DMS114 treated with DMSO at 0.1 percent for 48 hours (cell line): ENCODE data around the gene BET1.

ENCODE experiments used
- DNase-seq: peaks from one replicate; lab custom pipeline; 2025; ENCODE audit not compliant: unreplicated experiment; lab: John Stamatoyannopoulos, UW

Gene BET1

DNA sequence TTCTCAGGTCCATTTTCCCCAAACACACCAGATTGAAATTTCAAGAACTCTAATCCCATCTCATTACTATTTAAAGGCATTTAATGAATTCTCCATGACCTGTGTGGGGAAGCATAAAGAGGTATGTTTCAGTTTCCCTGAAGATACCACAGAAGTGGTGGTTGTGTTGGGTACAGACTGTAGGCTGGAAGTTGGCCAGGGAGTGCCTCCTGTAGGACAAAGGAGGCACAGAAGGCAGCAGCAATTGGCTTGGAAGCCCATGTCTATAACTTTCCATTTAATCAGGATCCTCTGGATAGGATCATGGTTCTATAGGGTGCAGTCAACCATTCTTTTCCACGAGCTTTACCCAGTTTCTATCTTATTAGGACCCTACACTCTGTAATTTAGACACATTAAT, 8.6 kb upstream of the BET1 start:
- DNase-seq: no peak

DNA sequence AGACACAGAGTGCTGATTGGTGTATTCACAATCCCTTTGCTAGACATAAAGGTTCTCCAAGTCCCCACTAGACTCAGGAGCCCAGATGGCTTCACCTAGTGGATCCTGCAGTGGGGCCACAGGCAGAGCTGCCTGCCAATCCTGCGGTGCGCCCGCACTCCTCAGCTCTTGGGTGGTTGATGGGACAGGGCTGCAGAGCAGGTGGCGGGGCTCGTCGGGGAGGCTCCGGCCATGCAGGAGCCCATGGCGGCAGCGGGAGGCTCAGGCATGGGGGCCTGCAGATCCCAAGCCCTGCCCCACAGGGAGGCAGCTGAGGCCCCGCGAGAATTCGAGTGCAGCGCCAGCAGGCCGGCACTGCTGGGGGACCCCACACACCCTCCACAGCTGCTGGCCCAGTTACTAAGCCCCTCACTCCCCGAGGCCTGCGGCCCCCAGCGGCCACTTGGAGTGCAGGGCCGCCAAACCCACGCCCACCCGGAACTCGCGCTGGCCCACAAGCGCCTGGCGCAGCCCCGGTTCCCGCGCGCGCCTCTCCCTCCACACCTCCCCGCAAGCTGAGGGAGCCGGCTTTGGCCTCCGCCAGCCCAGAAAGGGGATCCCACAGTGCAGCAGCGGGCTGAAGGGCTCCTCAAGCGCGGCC, 7.7 kb upstream of the BET1 start:
- DNase-seq: no peak

DNA sequence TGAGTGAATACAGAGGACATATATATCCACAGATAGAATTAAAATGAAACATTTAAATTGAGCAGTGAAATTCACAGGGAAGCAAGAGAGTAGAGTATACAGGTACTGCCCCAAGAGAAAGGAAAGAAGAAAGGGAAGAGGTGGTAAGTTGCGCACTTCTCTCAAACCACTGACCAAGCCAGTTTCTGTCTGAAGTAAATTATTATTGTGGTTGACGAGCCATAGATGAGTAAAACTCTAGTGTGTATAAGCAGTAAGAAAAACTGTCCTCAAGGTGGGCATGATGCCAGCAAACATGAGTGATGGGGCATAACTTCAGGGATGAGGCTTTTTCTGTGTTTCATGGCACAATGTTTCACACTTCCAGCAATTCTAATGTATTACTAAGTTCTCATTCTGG, 4.4 kb upstream of the BET1 start:
- no peak for DNase-seq

DNA sequence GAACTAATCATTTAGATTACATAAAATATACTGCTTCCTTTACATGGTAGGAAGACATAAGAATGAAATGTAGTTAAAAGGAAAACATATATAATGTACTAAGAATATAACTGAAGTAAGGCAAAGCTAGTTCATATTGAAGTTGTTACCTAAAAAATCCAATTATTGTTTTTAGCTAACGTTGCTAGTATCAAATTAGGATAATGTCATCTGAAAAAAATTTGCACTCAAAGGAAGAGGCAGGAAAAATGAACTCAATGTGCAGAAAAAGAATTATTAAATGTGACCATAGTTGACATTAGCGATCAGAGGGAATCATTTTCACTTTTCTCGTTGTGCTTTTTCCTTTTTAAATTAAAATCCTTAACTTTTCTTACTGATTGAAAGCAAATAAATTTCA, 1.6 kb upstream of the BET1 start:
- DNase-seq: no peak

DNA sequence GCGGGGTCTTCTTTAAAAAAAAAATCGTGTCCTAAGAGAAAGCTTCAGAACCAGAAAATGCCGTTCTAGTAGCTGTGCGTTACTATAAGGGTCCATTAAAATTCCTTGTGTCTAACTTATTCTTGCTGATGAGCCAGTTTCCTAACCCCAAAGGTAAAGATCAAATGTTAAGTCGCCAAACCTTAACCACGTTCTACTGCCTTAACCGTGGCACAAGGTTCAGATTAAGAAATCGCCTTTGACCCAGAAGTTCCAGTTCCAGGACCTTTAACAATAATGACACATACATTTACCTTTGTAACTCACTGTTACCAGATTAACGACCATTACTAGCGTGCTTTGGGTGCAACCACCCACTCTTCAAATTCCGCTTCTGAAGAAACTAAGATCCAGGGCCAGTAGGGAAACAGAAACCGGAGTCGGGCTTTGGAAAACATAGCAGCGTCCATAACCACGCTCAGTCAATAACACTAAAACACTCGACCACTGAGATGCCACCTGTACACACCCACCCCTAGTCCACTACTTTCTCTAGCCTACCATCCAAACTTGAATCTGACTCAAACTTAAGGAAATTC, 620 bp downstream of the BET1 start:
- no peak for DNase-seq

DNA sequence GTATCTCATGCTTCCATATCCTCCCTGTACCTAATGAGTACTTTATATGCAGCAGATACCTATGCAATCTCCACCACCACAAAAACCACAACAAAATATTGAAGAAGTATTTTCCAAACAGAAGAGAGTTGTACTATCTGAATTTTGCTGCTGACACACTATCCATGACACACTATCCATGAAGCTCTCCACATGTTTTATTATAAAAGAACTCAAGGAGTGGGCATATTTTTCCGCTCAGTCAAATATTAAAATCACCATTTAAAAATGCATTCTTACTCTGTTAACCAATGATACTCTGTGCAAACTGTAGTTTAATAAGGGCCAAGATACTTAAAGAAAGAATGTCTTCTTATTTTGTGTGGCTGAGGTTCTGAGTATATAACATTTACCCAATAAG, 2.8 kb downstream of the BET1 start:
- no peak for DNase-seq

DNA sequence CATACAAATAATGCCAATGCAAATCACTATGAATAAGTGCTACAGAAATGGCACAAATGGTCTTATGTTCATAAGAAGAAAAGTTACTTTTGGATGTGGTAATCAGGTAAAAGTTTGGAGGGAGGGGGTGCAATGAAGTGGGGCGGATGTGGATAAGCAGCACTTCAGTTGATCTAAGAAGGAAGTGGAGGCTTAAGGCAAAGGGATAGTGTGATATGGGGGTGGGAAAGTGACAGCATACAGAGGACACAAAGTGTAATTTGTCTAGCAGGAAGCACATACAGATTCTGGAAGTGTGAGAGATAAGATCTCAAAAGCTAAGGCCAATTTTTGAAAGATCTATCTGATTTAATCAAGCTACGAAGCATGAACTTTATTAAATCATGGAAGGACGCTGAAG, 6.3 kb downstream of the BET1 start:
- no peak for DNase-seq

DNA sequence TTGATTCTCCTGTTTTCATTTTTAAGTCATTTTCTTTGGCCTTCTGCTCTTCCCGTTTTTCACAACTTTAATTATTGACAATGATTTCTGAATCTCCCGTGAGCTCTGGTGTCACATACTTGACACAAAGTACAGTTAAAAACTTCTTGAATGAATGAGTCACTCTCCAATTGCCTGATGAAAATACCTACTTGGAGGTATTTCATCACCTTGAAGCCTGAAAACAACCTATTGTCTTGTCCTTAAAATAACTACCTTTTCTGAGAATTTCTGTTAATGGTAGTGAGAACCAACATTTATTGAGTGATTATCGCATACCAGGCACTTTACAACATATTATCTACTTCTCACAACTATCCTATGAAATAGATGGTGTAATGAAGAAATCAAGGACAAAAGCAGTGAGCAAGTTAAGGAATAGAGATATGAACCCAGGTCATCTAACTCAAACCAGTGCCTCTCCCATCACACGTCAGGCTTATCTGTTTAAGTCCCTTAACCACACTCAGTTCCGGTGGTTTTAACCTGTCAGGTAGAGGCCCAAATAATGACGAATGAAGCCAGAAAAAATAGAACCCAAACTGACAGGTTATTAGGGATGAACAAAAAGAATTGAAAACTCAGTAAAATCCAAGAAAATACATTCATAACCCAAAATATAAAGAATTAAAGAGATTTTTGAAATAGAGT, 11.6 kb downstream of the BET1 start:
- no peak for DNase-seq

DNA sequence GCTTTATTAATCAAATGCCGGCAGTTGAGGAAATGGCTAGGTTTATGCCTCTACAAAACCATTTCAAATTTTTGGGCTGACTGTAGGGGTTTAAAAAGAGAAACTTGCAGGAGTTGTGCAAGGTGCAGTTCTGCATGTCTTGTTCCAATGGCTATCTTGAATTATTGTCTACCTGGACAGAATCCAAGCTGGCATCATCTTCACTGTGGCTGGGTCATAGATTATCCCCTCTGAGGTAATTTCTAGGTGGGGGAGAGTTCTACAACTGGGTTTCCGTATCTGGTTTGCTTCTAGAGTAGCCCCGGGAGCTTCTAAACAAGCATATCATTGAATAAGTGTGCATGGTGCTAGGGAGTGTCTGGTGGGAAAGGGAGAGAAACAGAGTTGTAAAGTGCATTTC, 16.9 kb downstream of the BET1 start:
- DNase-seq: no peak

DNA sequence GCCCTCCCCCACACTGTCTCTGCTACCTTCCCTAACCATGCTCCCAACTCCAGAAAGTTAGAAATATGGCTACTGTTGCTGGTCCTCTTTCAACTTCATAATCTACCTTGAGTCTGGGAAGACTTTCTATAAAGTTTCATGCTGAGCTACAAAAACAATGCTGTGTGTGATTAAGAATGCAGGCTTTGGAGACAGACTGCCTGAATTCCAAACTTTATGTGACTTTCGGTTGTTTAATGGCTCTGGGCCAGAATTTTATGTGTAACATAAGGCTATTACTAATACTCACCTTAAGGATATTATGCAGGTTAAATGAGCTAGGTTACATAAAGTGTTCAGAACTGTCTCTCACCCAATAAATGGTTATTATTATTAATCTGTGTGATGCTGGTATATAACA, 19.1 kb downstream of the BET1 start:
- no peak for DNase-seq

DNA sequence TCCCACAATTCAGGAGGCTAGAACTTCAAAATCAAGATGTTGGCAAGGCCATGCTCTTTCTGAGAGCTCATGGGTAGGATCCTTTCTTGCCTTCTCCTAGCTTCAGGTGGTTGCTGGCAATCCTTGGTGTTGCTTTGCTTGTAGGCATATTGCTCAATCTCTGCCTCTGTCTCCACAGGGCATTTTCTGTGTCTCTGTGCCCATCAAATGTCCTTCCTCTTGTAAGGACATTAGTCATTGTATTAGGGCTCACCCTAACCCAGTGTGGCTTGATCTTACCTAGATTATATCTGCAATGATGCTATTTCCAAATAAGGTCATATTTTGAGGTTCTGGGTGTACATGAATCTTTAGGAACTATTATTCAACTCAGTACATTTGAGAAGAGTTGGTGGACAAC, 20.1 kb downstream of the BET1 start:
- DNase-seq: no peak

DNA sequence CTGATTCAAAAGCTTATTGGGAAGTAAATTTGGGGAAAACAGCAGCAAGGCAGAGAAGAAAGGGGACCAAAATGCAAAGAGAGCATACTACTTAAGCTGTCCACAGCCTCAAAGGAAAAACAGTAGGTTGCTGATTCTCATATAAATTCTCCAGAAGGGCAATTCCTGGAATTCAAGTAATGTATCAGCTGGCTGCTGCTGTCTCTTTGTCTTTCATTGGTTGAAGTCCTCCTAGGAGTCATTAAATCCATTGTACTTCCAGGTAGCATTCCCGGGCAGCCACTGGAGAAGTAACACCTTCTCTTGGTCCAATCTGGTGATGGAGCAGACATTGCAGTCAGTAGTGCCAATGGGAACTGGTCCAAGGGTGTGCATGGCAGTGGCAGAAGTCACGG, 22.7 kb downstream of the BET1 start:
- DNase-seq: no peak

DNA sequence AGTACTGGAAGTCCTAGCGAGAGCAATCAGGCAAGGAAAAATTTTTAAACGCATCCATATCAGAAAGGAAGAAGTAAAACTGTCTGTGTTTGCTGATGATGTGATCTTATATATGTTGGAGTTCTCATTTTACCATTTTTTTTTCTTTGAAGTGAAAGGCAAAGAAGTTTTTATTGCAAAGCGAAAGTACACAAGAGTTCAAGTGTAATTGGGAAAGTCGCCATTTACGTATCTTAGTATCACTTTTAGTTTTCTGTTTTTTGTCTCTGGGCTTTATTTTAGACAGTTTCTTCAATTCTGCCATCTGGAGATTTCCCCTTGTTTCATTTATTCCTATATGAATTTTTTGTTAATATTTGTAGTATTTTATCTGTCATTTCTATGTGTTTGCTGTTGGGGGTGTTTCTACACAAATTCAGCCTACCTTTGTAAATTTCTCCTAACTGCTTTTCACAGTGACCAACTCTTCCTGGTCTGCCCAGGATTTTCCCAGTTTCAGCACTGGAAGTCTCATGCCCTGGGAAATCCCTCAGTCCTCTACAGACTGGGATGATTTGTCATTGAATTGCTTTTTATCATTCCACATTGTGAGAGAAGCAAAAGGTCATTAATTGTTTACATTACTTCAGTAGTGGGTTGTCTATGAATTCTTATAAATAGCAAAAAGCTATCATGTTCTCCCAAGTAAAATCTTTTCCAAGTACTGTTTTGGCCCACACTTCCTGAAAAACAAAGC, 23.2 kb downstream of the BET1 start:
- DNase-seq: no peak

DNA sequence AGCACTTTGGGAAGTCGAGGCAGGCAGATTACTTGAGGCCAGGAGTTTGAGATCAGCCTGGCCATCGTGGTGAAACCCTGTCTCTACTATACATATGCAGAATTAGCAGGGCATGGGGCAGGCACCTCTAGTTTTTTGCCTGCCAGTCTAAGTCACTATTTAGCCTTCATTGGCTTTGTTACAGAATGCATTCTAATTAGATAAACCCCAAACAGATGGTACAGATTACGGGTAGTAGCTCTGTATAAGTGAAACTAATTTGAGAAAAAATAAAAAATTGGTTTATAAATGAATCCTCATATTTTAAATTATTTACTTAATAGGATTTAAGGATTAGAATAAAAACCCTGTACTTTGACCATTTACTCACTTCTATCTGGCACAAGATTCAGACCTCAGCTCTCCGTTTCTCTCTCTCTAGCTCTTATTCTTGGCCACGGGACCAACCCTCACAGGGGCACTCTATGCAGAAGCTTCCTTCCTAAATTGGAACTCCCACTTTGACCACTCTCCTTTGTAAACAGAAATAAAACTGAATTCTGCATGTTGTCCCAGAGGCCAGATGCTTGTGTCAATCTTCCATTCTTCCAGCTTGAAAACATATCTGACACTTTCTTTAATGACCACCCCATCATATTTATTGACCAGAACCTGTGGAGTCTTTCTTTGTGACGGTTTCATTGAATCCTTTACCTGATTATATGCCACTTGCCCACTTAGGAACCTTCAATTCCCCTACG, 26.8 kb downstream of the BET1 start:
- no peak for DNase-seq

DNA sequence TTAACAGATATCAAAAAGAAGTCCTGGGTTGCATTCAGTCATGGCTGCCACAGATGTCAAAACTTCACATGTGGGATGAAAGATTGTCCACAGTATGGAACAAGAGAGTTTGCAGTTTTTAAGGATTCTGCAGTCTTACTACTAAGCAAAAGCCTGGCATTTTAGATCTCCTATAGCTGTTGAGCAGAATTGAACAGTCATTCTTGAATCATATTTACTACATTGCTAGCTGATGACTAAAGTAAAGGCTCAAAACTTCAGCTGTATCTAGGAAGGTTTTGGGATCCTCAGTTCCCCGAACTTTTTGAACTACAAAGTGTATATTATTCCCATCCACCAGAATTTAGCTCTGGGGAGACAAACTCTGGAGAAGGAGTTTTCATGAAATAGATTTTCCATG, 31.0 kb downstream of the BET1 start:
- DNase-seq: no peak

DNA sequence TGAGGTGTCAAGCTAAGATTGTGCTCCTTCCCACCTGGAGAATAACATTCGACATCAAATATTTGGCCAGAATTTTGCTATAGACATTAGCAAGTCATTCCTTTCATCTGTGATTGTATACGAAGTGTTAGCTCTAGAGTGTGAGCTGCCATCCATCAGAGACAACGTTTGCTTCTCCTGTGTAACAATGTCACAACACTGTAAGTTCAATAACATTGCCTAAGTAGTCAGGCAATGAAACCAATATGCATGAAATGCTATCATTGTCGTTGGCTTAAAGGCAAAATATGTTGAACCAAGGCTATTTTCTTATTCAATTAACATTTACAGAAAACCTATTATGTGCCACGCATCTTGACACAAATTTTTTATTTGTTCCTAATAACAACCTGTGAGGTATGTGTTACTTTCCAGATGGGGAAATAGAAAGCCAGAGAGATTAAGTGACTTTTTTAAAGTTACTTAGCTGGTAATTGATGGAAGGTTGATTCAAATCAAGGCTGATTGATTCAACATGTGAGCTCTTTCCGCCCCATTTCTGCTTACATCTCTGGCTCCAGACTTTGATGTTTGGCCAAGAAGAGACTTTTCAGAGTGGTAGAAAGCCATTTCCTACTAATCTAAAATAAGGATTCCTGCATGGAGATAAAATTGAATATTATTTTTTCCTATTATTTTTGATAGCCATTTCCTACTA, 32.0 kb downstream of the BET1 start:
- no peak for DNase-seq

DNA sequence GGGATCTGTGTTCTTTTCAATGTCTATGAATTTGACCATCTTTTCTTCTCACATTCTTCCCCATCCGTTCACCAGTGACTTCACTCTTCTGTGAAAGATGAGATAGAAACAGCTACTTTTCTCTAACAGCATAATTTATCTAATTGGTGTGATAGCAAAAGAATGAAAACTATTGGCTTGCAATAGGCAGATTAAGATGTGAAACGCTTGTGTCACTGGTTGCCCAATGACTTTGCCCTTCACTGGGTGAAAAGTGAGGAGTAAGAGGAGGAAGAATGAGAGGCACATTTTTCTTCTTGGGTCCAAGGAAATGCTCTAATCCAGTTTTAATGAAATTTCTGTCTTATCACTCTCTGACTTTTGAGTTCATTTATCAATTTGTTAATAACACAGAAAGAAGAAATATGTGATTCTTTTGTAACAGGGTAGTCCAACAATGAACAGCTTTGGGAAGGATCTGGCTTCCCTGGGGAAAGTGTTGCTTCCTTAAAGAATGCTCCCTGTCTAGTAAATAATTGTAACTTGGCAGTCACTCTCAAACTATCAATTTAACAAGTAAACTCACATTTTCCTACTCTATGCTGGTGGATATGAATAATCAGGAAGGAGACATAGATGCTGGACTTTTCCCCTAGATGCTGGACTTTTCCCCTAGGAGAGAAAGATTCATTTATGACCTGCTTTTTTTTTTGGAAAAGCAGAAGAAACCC, 35.1 kb downstream of the BET1 start:
- DNase-seq: no peak

DNA sequence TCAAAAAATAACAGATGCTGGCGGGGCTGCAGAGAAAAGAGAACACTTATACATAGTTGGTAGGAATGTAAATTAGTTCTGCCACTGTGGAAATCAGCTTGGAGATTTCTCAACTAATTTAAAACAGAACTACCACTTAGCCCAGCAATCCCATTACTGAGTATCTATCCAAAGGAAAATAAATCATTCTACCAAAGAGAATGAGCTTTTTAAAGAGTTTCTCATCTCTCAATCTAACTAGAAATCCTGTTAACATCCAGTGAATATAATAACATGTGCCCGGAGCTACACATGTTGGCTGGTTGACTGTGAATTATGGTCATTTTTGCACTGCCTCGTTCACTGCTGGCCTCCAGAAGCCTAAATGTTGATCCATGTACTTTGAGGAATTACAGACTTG, 39.3 kb downstream of the BET1 start:
- no peak for DNase-seq

DNA sequence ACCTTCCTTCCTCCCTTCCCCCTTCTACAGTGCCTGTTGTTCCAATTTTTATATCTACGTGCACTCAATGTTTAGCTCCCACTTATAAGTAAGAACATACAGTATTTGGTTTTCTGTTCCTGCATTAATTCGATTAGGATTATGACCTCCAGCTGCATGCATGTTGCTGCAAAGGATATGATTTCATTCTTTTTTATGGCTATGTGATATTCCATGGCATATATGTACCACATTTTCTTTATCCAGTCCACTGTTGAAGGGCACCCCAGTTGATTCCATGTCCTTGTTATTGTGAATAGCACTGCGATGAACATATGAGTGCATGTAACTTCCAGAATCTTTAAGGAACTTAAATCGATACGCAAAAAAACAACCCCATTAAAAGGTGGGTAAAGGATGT, 39.9 kb downstream of the BET1 start:
- no peak for DNase-seq

DNA sequence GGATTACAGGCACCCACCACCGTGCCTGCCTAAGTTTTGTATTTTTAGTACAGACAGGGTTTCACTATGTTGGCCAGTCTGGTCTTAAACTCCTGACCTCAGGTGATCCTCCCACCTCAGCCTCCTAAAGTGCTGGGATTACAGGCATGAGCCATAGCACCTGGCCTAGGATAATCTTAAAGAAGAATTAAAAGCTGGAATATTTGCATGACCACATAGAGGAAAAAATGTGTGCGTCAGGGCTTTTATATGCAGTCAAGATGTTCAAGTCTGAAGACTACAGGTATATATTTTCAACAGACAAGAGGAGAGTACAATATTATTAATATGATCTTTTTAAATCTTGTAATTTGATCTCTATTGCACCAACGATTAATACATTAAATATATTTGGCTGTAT, 43.2 kb downstream of the BET1 start:
- DNase-seq: no peak
